HG03139 (cell line): ENCODE data around the gene CEP68.
"Not testable (repeated sequence)": the region's sequence is repeated elsewhere in the genome, so short reads cannot be mapped to it uniquely, and the experiment has no call there.

Experiments used
- ATAC-seq: cut with Tn5 transposase; IDR thresholded peaks from one replicate; pipeline ENCODE4 v1.9.1; 2021; ENCODE audit not compliant: unreplicated experiment

CEP68 gene

GRCh38 chr2:65125457-65125856 lies 69.2 kb downstream of the CEP68 start:
- ATAC-seq = not testable (repeated sequence)

- no peak for ATAC-seq
Observed at GRCh38 chr2:65128297-65129190, 72.3 kb downstream of the CEP68 start.

- ATAC-seq = peak; percentile 4
Observed at GRCh38 chr2:65129286-65129825, 73.1 kb downstream of the CEP68 start.

- ATAC-seq = peak; percentile 95
Observed at GRCh38 chr2:65129826-65130663, 73.8 kb downstream of the CEP68 start, which contains the start of gene RAB1A. TSS of gene RAB1A (minus strand) at chr2:65130106. CDS start at chr2:65129915, 191 bp downstream.

- ATAC-seq = peak; percentile 14
Observed at GRCh38 chr2:65130664-65131175, 74.5 kb downstream of the CEP68 start.

GRCh38 chr2:65132930-65133329 lies 76.7 kb downstream of the CEP68 start:
- not testable (repeated sequence) for ATAC-seq

GRCh38 chr2:65133626-65134025 lies 77.4 kb downstream of the CEP68 start:
- no peak for ATAC-seq

GRCh38 chr2:65134158-65134557 lies 77.9 kb downstream of the CEP68 start:
- ATAC-seq = no peak

GRCh38 chr2:65136253-65136652 lies 80.0 kb downstream of the CEP68 start:
- no peak for ATAC-seq
